ENCODE data around the gene MYBBP1A.
A peak's percentile ranks its signal among the peaks of the same experiment; 100 is the strongest.

MYBBP1A gene

GRCh38 chr17:4506175-4506813 lies 48.9 kb downstream of the MYBBP1A start:
- no peak for TF ChIP-seq REST (IDR thresholded peaks at IDR 0.05; ENCODE audit: insufficient replicate concordance, low read depth)
- H3K4me3 ChIP-seq (replicated peaks; ENCODE audit: insufficient read depth, low read length) = no peak overlapping the region
- H3K27ac ChIP-seq (replicated peaks) = no peak overlapping the region
- DNase-seq (ENCODE audit: low read depth in 1 of 2, low spot score in 1 of 2) = no peak
- H3K27me3 ChIP-seq (ENCODE audit: insufficient read depth, poor library complexity, severe bottlenecking) = no peaks in the 10 kb centered on the region

- Histone ChIP-seq H3K4me3 (replicated peaks; ENCODE audit: insufficient read depth, low read length) (no peak overlapping the region), H3K27ac (replicated peaks) (no peak overlapping the region), H3K27me3 (ENCODE audit: insufficient read depth, poor library complexity, severe bottlenecking) (no peaks in the 10 kb centered on the region)
- TF ChIP-seq SPI1 (IDR thresholded peaks at IDR 0.05; ENCODE audit: borderline replicate concordance, low read depth) (no peak), CTCF (IDR thresholded peaks at IDR 0.05; ENCODE audit: insufficient read depth, low read length) (no peak), GABPA (IDR thresholded peaks at IDR 0.05; ENCODE audit: low read depth) (no peak), REST (IDR thresholded peaks at IDR 0.05; ENCODE audit: insufficient replicate concordance, low read depth) (no peak), POLR2AphosphoS5 (IDR thresholded peaks at IDR 0.05; ENCODE audit: low read depth) (no peak)
- no peak for DNase-seq (ENCODE audit: low read depth in 1 of 2, low spot score in 1 of 2)
These were observed 50.0 kb downstream of the MYBBP1A start for GRCh38 chr17:4505187-4505586.

- peak in 1 of 2 experiments; percentile 21 for DNase-seq (ENCODE audit: low read depth in 1 of 2, low spot score in 1 of 2)
- H3K27me3 ChIP-seq (ENCODE audit: insufficient read depth, poor library complexity, severe bottlenecking) = no peaks in the 10 kb centered on the region
- H3K4me3 ChIP-seq (replicated peaks; ENCODE audit: insufficient read depth, low read length) = no peak overlapping the region
- TF ChIP-seq CTCF (IDR thresholded peaks at IDR 0.05; ENCODE audit: insufficient read depth, low read length) (no peak), SPI1 (IDR thresholded peaks at IDR 0.05; ENCODE audit: borderline replicate concordance, low read depth) (peak; percentile 48; the same call in 1 of the 2 replicates), GABPA (IDR thresholded peaks at IDR 0.05; ENCODE audit: low read depth) (no peak)
- no peak overlapping the region for H3K27ac ChIP-seq (replicated peaks)
These were observed 51.0 kb downstream of the MYBBP1A start for GRCh38 chr17:4504188-4504587.

- H3K4me3 ChIP-seq (replicated peaks; ENCODE audit: insufficient read depth, low read length) = no peak overlapping the region
- H3K27ac ChIP-seq (replicated peaks) = no peak overlapping the region
- DNase-seq (ENCODE audit: low read depth in 1 of 2, low spot score in 1 of 2) = no peak
- H3K27me3 ChIP-seq (ENCODE audit: insufficient read depth, poor library complexity, severe bottlenecking) = no peaks in the 10 kb centered on the region
- TF ChIP-seq SPI1 (IDR thresholded peaks at IDR 0.05; ENCODE audit: borderline replicate concordance, low read depth) = no peak
- no peak for TF ChIP-seq POLR2AphosphoS5 (IDR thresholded peaks at IDR 0.05; ENCODE audit: low read depth)
- TF ChIP-seq REST (IDR thresholded peaks at IDR 0.05; ENCODE audit: insufficient replicate concordance, low read depth) = no peak
- no peak for TF ChIP-seq CTCF (IDR thresholded peaks at IDR 0.05; ENCODE audit: insufficient read depth, low read length)
- TF ChIP-seq GABPA (IDR thresholded peaks at IDR 0.05; ENCODE audit: low read depth) = no peak
These were observed 51.7 kb downstream of the MYBBP1A start for GRCh38 chr17:4503283-4504025.
